ENCODE measurements around the gene SDR42E2.
A peak's percentile ranks its signal among the peaks of the same experiment; 100 is the strongest.

SDR42E2 gene

DNA sequence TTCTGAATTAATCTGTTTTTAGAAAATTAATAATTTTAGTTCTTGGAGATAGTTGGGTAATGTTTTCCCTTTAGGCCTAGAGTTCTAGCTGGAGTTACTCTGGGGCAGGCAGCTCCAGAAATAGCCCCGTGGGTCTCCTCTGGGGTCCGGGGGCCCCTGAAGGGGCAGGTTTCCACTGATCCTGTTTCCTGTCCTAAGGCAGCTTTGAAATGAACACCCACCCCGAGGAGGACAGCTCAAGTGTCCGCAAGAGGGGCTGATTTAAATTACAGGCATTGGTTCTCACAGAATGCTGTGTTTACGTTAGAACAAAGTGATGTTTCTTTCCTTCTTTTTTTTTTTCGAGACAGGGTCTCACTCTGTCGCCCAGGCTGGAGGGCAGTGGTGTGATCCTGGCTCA, 67.6 kb downstream of the SDR42E2 start:
- H3K36me3 ChIP-seq (ENCODE audit: control insufficient read depth in 2 of 2, insufficient read depth in 1 of 2, low read length in 2 of 2), result peaks cover 3 to 11% of the 10 kb centered on the region in 2 experiments; a peak in 2 of 3 replicates
- H3K4me1 ChIP-seq (ENCODE audit: control insufficient read depth, insufficient read depth, low read length), result peaks cover 12% of the 10 kb centered on the region; the same call in 1 of the 2 replicates
- ChIA-PET POLR2A (no interaction called here), CTCF (interaction anchor here (0.7 kb wide), 1 partner anchor 230 kb away, joined by 3 read pairs; no protein-coding TSS in a partner anchor)
- H3K27ac ChIP-seq (ENCODE audit: extremely low read depth, low read depth, low read length), result no peak overlapping the region
- no peak overlapping the region for H3K4me3 ChIP-seq (ENCODE audit: low read depth, low read length)
- TF ChIP-seq ZNF785 (tag by site-specific recombination; IDR thresholded peaks at IDR 0.05), result no peak
- TF ChIP-seq SETDB1 (IDR thresholded peaks at IDR 0.05; ENCODE audit: insufficient read length, low read length), result no peak
- no peak for TF ChIP-seq GLIS2 (tag by site-specific recombination; IDR thresholded peaks at IDR 0.05)
- no peak for TF ChIP-seq ZNF341 (tag by site-specific recombination; IDR thresholded peaks at IDR 0.05; ENCODE audit: low read depth)
- no peak for TF ChIP-seq ZFP69B (tag by site-specific recombination; IDR thresholded peaks at IDR 0.05)
- TF ChIP-seq ZNF521 (tag by site-specific recombination; IDR thresholded peaks at IDR 0.05), result no peak
- TF ChIP-seq HOXA7 (CRISPR knock-in tag; IDR thresholded peaks at IDR 0.05; ENCODE audit: borderline replicate concordance), result no peak
- TF ChIP-seq ZNF530 (tag by site-specific recombination; IDR thresholded peaks at IDR 0.05; ENCODE audit: low read depth), result no peak
- TF ChIP-seq HOXC10 (CRISPR knock-in tag; IDR thresholded peaks at IDR 0.05), result no peak
- no peak for TF ChIP-seq ZNF37A (tag by site-specific recombination; IDR thresholded peaks at IDR 0.05)
- no peak for TF ChIP-seq ZNF335 (tag by site-specific recombination; conservative IDR thresholded peaks at IDR 0.05)
- TF ChIP-seq ZNF830 (tag by site-specific recombination; IDR thresholded peaks at IDR 0.05; ENCODE audit: low read depth), result no peak
- TF ChIP-seq, protein P1, sequence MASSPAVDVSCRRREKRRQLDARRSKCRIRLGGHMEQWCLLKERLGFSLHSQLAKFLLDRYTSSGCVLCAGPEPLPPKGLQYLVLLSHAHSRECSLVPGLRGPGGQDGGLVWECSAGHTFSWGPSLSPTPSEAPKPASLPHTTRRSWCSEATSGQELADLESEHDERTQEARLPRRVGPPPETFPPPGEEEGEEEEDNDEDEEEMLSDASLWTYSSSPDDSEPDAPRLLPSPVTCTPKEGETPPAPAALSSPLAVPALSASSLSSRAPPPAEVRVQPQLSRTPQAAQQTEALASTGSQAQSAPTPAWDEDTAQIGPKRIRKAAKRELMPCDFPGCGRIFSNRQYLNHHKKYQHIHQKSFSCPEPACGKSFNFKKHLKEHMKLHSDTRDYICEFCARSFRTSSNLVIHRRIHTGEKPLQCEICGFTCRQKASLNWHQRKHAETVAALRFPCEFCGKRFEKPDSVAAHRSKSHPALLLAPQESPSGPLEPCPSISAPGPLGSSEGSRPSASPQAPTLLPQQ (tag by site-specific recombination; IDR thresholded peaks at IDR 0.05), result no peak
- no peak for TF ChIP-seq SCRT2 (tag by site-specific recombination; IDR thresholded peaks at IDR 0.05)
- TF ChIP-seq ZNF223 (tag by site-specific recombination; IDR thresholded peaks at IDR 0.05), result no peak
- no peak for TF ChIP-seq ZNF510 (tag by site-specific recombination; IDR thresholded peaks at IDR 0.05; ENCODE audit: insufficient replicate concordance)
- TF ChIP-seq ZNF549 (tag by site-specific recombination; IDR thresholded peaks at IDR 0.05), result no peak
- TF ChIP-seq ZNF768 (tag by site-specific recombination; IDR thresholded peaks at IDR 0.05), result no peak
- TF ChIP-seq, protein P2, sequence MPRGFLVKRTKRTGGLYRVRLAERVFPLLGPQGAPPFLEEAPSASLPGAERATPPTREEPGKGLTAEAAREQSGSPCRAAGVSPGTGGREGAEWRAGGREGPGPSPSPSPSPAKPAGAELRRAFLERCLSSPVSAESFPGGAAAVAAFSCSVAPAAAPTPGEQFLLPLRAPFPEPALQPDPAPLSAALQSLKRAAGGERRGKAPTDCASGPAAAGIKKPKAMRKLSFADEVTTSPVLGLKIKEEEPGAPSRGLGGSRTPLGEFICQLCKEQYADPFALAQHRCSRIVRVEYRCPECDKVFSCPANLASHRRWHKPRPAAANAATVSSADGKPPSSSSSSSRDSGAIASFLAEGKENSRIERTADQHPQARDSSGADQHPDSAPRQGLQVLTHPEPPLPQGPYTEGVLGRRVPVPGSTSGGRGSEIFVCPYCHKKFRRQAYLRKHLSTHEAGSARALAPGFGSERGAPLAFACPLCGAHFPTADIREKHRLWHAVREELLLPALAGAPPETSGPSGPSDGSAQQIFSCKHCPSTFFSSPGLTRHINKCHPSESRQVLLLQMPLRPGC (tag by site-specific recombination; IDR thresholded peaks at IDR 0.05), result no peak
- H3K9me3 ChIP-seq (ENCODE audit: control insufficient read depth, insufficient read depth, low read depth, low read length), result no peaks in the 10 kb centered on the region

DNA sequence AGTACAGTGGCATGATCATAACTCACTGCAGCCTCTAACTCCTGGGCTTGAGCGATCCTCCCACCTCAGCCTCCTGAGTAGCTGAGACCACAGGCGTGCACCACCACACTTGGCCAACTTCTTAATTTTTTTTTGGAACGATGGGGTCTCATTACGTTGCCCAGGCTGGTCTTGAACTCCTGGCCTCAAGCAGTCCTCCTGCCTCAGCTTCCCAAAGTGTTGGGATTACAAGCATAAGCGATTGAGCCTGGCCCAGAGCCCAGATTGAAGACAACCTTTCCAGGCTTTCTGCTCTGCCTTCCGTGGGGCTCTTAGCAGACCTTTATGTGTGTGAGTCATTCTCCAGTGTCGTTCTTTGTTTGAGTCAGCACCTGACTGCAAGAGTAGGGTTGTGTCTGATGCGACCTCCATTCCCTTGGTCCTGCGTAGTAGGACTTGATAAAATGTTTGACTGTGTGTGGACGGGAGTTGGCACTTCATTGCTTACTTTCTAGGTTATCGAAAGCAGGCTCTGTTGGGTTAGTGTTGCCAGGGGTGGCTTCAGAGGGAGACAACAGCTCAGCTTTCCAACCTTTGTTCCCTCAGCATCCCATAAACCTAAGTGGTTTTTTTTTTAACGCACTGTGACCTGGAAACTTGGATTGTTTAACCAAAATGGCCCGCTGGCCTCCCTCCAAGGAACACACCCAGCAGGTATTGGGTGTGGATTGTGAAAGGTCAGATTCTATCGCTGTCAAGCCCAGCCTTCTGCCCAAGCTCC, 70.2 kb downstream of the SDR42E2 start:
- Histone ChIP-seq H3K27ac (ENCODE audit: extremely low read depth, low read depth, low read length) (peak overlapping the region; percentile 90), H3K4me1 (ENCODE audit: control insufficient read depth, insufficient read depth, low read length) (peaks cover 12% of the 10 kb centered on the region; the same call in 1 of the 2 replicates), H3K36me3 (ENCODE audit: control insufficient read depth in 2 of 2, insufficient read depth in 1 of 2, low read length in 2 of 2) (peaks cover 3 to 8% of the 10 kb centered on the region in 2 experiments; a peak in 2 of 3 replicates), H3K4me3 (ENCODE audit: low read depth, low read length) (no peak overlapping the region), H3K9me3 (ENCODE audit: control insufficient read depth, insufficient read depth, low read depth, low read length) (no peaks in the 10 kb centered on the region)
- ChIA-PET CTCF (interaction anchor here (0.6 to 1.2 kb wide), 3 partner anchors 9 to 103 kb away, joined by 3 to 10 read pairs (median 4); no protein-coding TSS in a partner anchor), POLR2A (interaction anchor here (0.8 to 1.4 kb wide), 5 partner anchors 12 to 51 kb away, joined by 3 to 12 read pairs (median 4); partner anchors contain the start of gene EEF2K)
- TF ChIP-seq ZNF626 (tag by site-specific recombination; IDR thresholded peaks at IDR 0.05) (no peak), ZNF544 (tag by site-specific recombination; IDR thresholded peaks at IDR 0.05) (no peak), ZNF521 (tag by site-specific recombination; IDR thresholded peaks at IDR 0.05) (no peak), ZNF2 (tag by site-specific recombination; IDR thresholded peaks at IDR 0.05) (peak; percentile 77), ZNF549 (tag by site-specific recombination; IDR thresholded peaks at IDR 0.05) (no peak), ZNF792 (tag by site-specific recombination; IDR thresholded peaks at IDR 0.05) (no peak; the same call in 1 of the 2 replicates), ZNF621 (tag by site-specific recombination; IDR thresholded peaks at IDR 0.05) (no peak), ZNF266 (tag by site-specific recombination; IDR thresholded peaks at IDR 0.05; ENCODE audit: low read depth) (no peak)
- TF ChIP-seq, protein P3, sequence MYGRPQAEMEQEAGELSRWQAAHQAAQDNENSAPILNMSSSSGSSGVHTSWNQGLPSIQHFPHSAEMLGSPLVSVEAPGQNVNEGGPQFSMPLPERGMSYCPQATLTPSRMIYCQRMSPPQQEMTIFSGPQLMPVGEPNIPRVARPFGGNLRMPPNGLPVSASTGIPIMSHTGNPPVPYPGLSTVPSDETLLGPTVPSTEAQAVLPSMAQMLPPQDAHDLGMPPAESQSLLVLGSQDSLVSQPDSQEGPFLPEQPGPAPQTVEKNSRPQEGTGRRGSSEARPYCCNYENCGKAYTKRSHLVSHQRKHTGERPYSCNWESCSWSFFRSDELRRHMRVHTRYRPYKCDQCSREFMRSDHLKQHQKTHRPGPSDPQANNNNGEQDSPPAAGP (tag by site-specific recombination; IDR thresholded peaks at IDR 0.05), result peak; percentile 62
- TF ChIP-seq, protein P4, sequence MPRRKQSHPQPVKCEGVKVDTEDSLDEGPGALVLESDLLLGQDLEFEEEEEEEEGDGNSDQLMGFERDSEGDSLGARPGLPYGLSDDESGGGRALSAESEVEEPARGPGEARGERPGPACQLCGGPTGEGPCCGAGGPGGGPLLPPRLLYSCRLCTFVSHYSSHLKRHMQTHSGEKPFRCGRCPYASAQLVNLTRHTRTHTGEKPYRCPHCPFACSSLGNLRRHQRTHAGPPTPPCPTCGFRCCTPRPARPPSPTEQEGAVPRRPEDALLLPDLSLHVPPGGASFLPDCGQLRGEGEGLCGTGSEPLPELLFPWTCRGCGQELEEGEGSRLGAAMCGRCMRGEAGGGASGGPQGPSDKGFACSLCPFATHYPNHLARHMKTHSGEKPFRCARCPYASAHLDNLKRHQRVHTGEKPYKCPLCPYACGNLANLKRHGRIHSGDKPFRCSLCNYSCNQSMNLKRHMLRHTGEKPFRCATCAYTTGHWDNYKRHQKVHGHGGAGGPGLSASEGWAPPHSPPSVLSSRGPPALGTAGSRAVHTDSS (tag by site-specific recombination; IDR thresholded peaks at IDR 0.05), result no peak

Data from HEK293 (cell line).